Glomerular endothelial cell (primary cell): ENCODE measurements around the gene DNAH9. TPM values are rescaled to one million over a fixed set of nuclear protein-coding genes. Genes with fewer than 3 reads are reported as not detected.

Experiments
- DNase-seq: peaks from one replicate; pipeline ENCODE4 v3.0.0-alpha.2; 2011; ENCODE audit warnings: low read depth, low spot score; ENCODE audit errors: extremely low read depth
- total RNA-seq: library from RNA; depleted of rRNA; stranded (reverse); fragments of >200 nt; gene quantifications from 2 replicates; pipeline ENCODE4 v1.2.3, GENCODE V29; 2015

Gene DNAH9
- total RNA-seq, 1 donor from 2014 or later: not detected

- no peak for DNase-seq
Observed at GRCh38 chr17:11744696-11745095, 146.4 kb downstream of the DNAH9 start.

DNA sequence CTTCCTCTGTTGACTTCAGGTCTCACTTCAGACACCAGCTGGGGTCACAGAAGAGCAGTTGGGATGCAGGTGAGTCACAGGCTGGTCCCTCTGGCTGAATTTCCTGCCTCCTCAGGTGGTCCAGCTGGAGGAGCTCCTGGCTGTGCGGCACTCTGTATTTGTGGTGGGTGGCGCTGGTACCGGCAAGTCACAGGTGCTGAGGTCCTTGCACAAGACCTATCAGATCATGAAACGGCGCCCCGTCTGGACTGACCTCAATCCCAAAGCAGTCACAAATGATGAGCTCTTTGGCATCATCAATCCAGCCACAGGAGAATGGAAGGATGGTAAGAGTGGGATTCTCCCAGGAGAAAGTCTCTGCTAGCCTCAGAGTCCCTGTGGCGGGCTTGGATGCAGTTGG is 149.2 kb downstream of the DNAH9 start:
- DNase-seq: no peak

- no peak for DNase-seq
Observed at GRCh38 chr17:11757815-11758214, 159.5 kb downstream of the DNAH9 start.

DNA sequence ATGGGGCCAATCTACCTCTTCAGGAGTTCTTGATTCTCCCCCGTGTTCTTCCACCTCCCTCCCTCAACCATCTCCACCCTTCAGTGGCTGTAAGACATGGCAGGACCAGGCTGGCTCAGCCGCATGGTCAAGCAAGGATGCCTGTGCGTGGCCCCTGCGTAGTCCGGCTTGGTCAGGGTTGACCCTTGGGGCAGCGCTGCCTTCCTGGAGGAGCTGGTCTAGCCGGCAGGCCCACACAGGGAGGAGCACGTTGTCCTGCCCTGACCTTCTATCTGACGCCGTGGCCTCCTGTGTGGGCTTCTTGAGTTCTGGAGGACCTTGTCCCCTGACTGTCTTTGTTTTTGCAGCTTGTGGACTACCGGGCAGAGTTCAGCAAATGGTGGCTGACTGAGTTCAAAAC is 169.8 kb downstream of the DNAH9 start:
- no peak for DNase-seq

DNA sequence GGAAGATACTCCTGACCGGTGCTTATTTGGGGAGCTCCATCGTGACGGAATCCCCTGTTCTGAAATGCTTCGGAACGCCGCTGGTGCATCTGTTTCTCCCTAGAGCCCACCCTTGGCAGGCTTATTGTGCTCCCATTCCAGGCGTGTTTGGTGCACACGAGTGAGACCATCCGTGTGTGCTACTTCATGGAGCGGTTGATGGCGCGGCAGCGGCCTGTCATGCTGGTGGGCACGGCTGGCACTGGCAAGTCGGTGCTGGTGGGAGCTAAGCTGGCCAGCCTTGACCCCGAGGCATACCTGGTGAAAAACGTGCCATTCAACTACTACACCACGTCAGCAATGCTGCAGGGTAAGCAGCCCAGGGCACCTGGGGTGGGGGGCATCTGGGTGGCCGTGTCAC is 170.7 kb downstream of the DNAH9 start:
- DNase-seq: no peak

GRCh38 chr17:11772031-11772430 is 173.8 kb downstream of the DNAH9 start:
- no peak for DNase-seq

- DNase-seq: no peak
Observed at GRCh38 chr17:11779892-11780291, 181.6 kb downstream of the DNAH9 start.

DNA sequence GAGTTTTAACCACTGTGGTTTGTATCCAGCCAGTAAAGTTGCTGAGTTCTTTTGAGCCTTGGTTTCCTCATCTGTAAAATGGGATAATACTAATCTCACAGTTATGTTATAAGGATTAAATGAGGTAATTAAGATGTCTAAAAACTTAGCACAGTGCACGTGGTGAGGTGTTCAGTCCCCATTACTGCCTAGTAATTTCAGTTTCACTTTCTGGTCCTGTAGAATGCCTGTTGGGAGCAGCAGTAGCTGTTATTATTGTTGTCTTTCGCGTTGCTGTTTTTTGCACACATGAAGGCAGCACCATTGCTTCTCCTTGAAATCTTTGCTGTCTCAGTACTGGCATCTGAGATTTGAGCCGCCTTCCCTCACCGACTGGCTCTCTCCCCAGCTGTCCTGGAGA is 182.4 kb downstream of the DNAH9 start:
- no peak for DNase-seq

GRCh38 chr17:11786711-11787438 is 188.6 kb downstream of the DNAH9 start:
- DNase-seq: no peak

DNA sequence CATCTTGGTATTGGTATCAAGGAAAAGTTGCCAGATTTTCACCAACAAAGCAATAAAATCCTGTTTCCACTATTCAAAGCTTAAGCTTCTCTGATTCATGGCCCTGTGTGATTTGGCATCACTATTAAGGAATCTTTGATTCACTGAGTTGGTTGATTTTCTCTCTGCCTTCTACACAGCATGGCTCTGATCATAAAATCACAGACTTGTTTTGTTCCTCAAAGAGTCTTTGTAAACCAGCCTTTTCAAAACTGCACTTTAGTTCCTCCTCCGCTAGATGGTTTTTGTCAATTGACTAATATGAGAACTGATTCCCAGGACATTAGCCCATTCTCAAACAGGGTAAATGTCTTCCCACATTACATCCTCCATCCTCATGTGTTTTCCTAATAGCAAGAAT is 197.6 kb downstream of the DNAH9 start:
- DNase-seq: no peak

- DNase-seq: no peak
Observed at GRCh38 chr17:11797803-11798202, 199.5 kb downstream of the DNAH9 start.

GRCh38 chr17:11803231-11803969 is 205.1 kb downstream of the DNAH9 start:
- no peak for DNase-seq

GRCh38 chr17:11805138-11805537 is 206.9 kb downstream of the DNAH9 start:
- no peak for DNase-seq

- no peak for DNase-seq
Observed at GRCh38 chr17:11805952-11806351, 207.7 kb downstream of the DNAH9 start.

DNA sequence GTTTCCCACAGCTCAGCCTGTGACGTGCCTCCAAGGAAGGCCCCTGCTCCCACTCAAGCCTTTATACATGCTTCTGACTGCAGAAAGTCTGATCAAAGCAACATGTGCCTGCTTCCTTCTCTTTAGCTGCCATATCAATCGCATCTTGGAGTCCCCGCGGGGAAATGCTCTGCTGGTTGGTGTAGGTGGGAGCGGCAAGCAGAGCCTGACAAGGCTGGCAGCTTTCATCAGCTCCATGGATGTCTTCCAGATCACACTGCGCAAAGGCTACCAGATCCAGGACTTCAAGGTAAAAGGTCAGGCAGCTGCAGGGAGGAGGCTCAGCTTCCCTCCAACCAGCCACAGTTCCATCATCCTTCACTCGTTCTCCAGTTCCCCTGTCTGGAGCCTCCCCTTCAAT is 209.3 kb downstream of the DNAH9 start:
- no peak for DNase-seq

GRCh38 chr17:11813278-11813677 is 215.0 kb downstream of the DNAH9 start:
- DNase-seq: no peak

- no peak for DNase-seq
Observed at GRCh38 chr17:11813871-11814270, 215.6 kb downstream of the DNAH9 start.

DNA sequence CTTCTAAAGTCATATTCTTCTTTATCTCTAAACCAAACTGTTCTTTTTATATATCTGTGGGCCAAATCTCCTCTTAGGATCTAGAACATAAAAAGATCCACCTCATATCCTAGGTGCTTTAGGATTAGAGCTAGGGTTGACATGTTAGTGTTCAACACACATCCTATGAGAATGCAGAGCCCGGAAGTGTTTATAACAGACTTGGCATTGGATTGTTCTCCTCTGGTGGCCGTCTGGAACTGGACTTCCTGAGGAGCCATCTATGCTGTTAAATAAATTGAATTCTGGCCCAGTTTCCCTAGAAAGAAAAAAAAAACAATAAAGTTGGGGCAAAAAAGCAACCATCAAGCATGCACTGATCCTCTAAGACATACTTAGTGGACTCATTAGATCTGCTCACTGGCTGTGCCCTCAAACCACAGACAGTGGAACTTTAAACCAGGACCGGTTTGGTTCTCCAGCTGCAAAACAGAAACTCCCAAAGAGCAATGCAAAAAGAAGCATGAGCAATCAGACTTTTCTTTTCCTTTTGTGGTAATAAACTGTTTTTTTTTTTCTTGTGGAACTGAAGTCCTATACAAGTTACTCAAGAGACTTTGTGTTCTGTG is 216.5 kb downstream of the DNAH9 start:
- DNase-seq: no peak

GRCh38 chr17:11816409-11816808 is 218.1 kb downstream of the DNAH9 start:
- DNase-seq: no peak

- no peak for DNase-seq
Observed at GRCh38 chr17:11823862-11824261, 225.6 kb downstream of the DNAH9 start.

DNA sequence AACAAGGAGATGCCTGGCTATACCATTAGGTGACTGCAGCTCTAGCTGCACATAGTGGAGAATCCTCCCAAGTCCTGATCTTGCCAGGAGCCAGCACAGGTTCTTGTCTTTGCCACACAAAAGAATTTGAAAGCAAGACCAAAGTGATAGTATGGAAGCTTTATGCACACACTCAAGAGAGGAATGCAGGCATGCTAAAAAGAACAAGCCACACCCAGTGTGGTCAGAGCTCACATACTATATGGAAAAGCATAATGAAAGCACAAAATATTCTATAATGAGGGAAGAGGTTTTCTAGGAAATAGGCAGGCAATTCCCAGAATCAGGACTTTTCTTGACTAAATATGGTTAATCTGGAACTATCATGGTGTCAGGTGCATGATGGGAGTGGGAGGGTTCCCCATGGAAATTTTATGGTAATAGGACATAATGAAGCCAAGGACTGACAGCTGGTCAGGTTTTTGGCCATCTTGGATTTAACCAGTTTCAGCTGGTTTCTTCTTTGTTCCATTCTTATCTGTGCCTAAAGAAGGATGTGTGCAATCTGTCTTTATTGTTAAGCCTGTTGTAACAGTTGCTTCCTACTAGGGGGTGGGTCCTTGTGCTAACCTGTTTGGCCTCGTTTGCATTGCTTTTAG is 227.4 kb downstream of the DNAH9 start:
- no peak for DNase-seq
